B cell (primary cell): ENCODE measurements around the gene MOB3C.

Experiments
- EZH2 ChIP-seq: IDR thresholded peaks from 2 replicates; pipeline ENCODE4 v1.6.1; 2012; ENCODE audit warnings: borderline replicate concordance, low read depth, mild to moderate bottlenecking, moderate library complexity, low read length; ENCODE audit not compliant: insufficient read depth, poor library complexity, severe bottlenecking
- TF ChIP-seq, protein P1 (sequence below): fragments of 200-600 bp; IDR thresholded peaks from one replicate; pipeline ENCODE4 v1.8.0; 2022; ENCODE audit warnings: antibody characterized with exemption, mild to moderate bottlenecking

DNA sequence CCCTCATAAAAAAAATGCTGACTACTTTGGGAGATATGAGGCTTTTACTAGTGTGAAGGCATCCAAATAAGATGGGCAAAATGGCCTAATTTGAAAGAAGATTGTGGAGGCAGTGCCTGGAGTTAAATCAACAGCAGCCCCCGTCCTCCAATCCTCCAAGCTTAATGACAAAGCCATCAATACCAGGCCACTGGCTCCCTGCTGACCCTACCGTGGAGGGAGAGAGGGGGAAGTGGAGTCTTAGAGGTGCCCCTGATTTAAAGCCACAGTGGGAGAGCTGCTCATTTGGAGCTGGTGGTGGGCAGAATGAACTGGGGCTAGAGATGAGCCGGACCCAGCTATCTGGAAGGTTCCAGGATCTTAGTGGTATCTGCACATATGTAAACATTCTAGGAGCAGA lies 40.8 kb downstream of the MOB3C start:
- TF ChIP-seq, protein P1, sequence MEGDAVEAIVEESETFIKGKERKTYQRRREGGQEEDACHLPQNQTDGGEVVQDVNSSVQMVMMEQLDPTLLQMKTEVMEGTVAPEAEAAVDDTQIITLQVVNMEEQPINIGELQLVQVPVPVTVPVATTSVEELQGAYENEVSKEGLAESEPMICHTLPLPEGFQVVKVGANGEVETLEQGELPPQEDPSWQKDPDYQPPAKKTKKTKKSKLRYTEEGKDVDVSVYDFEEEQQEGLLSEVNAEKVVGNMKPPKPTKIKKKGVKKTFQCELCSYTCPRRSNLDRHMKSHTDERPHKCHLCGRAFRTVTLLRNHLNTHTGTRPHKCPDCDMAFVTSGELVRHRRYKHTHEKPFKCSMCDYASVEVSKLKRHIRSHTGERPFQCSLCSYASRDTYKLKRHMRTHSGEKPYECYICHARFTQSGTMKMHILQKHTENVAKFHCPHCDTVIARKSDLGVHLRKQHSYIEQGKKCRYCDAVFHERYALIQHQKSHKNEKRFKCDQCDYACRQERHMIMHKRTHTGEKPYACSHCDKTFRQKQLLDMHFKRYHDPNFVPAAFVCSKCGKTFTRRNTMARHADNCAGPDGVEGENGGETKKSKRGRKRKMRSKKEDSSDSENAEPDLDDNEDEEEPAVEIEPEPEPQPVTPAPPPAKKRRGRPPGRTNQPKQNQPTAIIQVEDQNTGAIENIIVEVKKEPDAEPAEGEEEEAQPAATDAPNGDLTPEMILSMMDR, result no peak
- TF ChIP-seq EZH2, result no peak
